Suprapubic skin (tissue), 3 donors: ENCODE data around the gene P3H1.

Experiments
- CTCF ChIP-seq, 2 donors: fragments of 200-600 bp in 1 of 2; fragments of 450-650 bp in 1 of 2; sonication (generic) in 1 of 2; IDR thresholded peaks; one replicate each; pipeline ENCODE4 v1.5.1; 2016 to 2019; ENCODE audit warnings: antibody characterized with exemption in 2 of 2, mild to moderate bottlenecking in 1 of 2, moderate library complexity in 1 of 2
- POLR2A ChIP-seq, 2 donors: fragments of 450-650 bp; IDR thresholded peaks; one replicate each; pipeline ENCODE4 v1.6.1; 2017; ENCODE audit warnings: antibody characterized with exemption in 2 of 2, mild to moderate bottlenecking in 2 of 2, moderate library complexity in 2 of 2

DNA sequence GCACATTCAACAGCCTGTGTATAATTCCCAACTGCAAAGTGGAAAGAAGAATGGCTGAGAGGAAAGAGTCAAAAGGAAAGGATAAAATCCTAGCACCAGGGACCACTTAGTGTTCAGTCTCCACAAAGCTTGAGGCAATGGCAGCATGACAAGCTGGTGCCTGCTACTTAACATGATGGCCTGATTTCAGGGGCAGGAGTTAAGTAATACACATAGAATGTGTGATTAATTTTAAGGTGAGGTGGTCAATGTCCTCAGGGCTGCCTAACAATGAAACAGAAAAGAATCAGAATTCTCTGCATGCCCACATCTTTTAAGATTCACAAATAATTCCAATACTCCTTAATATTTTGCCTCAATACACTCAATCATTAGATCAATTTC lies 8.9 kb downstream of the P3H1 start:
- TF ChIP-seq POLR2A (IDR thresholded peaks at IDR 0.05) (no peak), CTCF (IDR thresholded peaks at IDR 0.05) (no peak)
